ENCODE data around the gene AKAP9. TPM values are rescaled to one million over a fixed set of nuclear protein-coding genes. Genes with fewer than 3 reads are reported as not detected.
"Not testable (repeated sequence)": the region's sequence is repeated elsewhere in the genome, so short reads cannot be mapped to it uniquely, and the experiment has no call there.

AKAP9 gene
- total RNA-seq, 1 experiment from 2014 or later, result 71.3 TPM

- Histone ChIP-seq H3K36me3 (ENCODE audit: low read depth) (peaks cover 11% of the 10 kb centered on the region; the same call in 1 of the 2 replicates), H3K4me3 (no peak overlapping the region), H3K4me2 (no peak overlapping the region), H3K79me2 (ENCODE audit: low read depth) (no peaks in the 10 kb centered on the region), H3F3A (ENCODE audit: insufficient read depth, low read depth) (no peaks in the 10 kb centered on the region), H3K9me3 (ENCODE audit: insufficient read depth, low read depth) (no peaks in the 10 kb centered on the region), H4K20me1 (ENCODE audit: insufficient read depth) (no peaks in the 10 kb centered on the region), H3K27me3 (ENCODE audit: insufficient read depth, low read depth) (no peaks in the 10 kb centered on the region), H3K9me2 (ENCODE audit: insufficient read depth) (no peaks in the 10 kb centered on the region), H2AFZ (no peak overlapping the region), H3K4me1 (replicated peaks; ENCODE audit: insufficient read depth) (no peaks in the 10 kb centered on the region), H3K27ac (no peak overlapping the region)
- BruUV-seq (replicated peaks), result no TSS peak
- TF ChIP-seq EZH2 (IDR thresholded peaks at IDR 0.05; ENCODE audit: low read depth) (no peak), CTCF (conservative IDR thresholded peaks at IDR 0.05) (no peak)
- POLR2A ChIA-PET (ENCODE audit: unreplicated experiment), result no interaction called here
- DNase-seq, result no peak
- intact Hi-C loops (cut with micrococcal nuclease; ENCODE audit: unreplicated experiment), result no loop called here
- CTCF ChIA-PET, result no interaction called here
Observed at GRCh38 chr7:92100534-92100933, 159.9 kb downstream of the AKAP9 start.

- intact Hi-C loops (cut with micrococcal nuclease; ENCODE audit: unreplicated experiment); H2AFZ ChIP-seq; H3K9me2 ChIP-seq (ENCODE audit: insufficient read depth); H3K9me3 ChIP-seq (ENCODE audit: insufficient read depth, low read depth); DNase-seq; BruUV-seq (replicated peaks); POLR2A ChIA-PET (ENCODE audit: unreplicated experiment); H3K4me3 ChIP-seq; CTCF ChIA-PET; H3K27ac ChIP-seq; H3K79me2 ChIP-seq (ENCODE audit: low read depth); H3F3A ChIP-seq (ENCODE audit: insufficient read depth, low read depth); H3K4me2 ChIP-seq; H4K20me1 ChIP-seq (ENCODE audit: insufficient read depth); H3K27me3 ChIP-seq (ENCODE audit: insufficient read depth, low read depth); H3K36me3 ChIP-seq (ENCODE audit: low read depth); H3K4me1 ChIP-seq (replicated peaks; ENCODE audit: insufficient read depth): not testable (repeated sequence)
Observed at GRCh38 chr7:92102862-92103261, 162.2 kb downstream of the AKAP9 start.

GRCh38 chr7:92108821-92109220 is 168.2 kb downstream of the AKAP9 start:
- Histone ChIP-seq H3K9me2 (ENCODE audit: insufficient read depth) (no peaks in the 10 kb centered on the region), H3K79me2 (ENCODE audit: low read depth) (no peaks in the 10 kb centered on the region), H3K9me3 (ENCODE audit: insufficient read depth, low read depth) (no peaks in the 10 kb centered on the region), H3K27ac (no peak overlapping the region), H3K27me3 (ENCODE audit: insufficient read depth, low read depth) (no peaks in the 10 kb centered on the region), H3K4me1 (replicated peaks; ENCODE audit: insufficient read depth) (no peaks in the 10 kb centered on the region), H2AFZ (no peak overlapping the region), H3F3A (ENCODE audit: insufficient read depth, low read depth) (peaks cover 4% of the 10 kb centered on the region; the same call in 1 of the 2 replicates), H4K20me1 (ENCODE audit: insufficient read depth) (no peaks in the 10 kb centered on the region), H3K4me3 (no peak overlapping the region), H3K4me2 (no peak overlapping the region), H3K36me3 (ENCODE audit: low read depth) (peaks cover 6% of the 10 kb centered on the region)
- BruUV-seq (replicated peaks), result no TSS peak
- CTCF ChIA-PET, result interaction anchor here (0.7 kb wide), 1 partner anchor 253 kb away, joined by 4 read pairs; no protein-coding TSS in a partner anchor
- POLR2A ChIA-PET (ENCODE audit: unreplicated experiment), result no interaction called here
- no peak for DNase-seq
- TF ChIP-seq CTCF (conservative IDR thresholded peaks at IDR 0.05) (no peak), EZH2 (IDR thresholded peaks at IDR 0.05; ENCODE audit: low read depth) (no peak)
- intact Hi-C loops (cut with micrococcal nuclease; ENCODE audit: unreplicated experiment), result no loop called here

GRCh38 chr7:92110857-92111256 is 170.2 kb downstream of the AKAP9 start:
- peaks cover 25% of the 10 kb centered on the region for H3K36me3 ChIP-seq (ENCODE audit: low read depth)

More at GRCh38 chr7:92110857-92111256, 170.2 kb downstream of the AKAP9 start:
- TF ChIP-seq EZH2 (IDR thresholded peaks at IDR 0.05; ENCODE audit: low read depth), result no peak
- no peak for TF ChIP-seq CTCF (conservative IDR thresholded peaks at IDR 0.05)
- intact Hi-C loops (cut with micrococcal nuclease; ENCODE audit: unreplicated experiment), result no loop called here
- H3K27ac ChIP-seq, result no peak overlapping the region
- H3K4me2 ChIP-seq, result no peak overlapping the region
- H3F3A ChIP-seq (ENCODE audit: insufficient read depth, low read depth), result peaks cover 12% of the 10 kb centered on the region; the same call in 1 of the 2 replicates
- H3K4me1 ChIP-seq (replicated peaks; ENCODE audit: insufficient read depth), result no peaks in the 10 kb centered on the region
- H4K20me1 ChIP-seq (ENCODE audit: insufficient read depth), result no peaks in the 10 kb centered on the region
- no peaks in the 10 kb centered on the region for H3K9me2 ChIP-seq (ENCODE audit: insufficient read depth)
- no peaks in the 10 kb centered on the region for H3K27me3 ChIP-seq (ENCODE audit: insufficient read depth, low read depth)
- DNase-seq, result no peak
- ChIA-PET CTCF (no interaction called here), POLR2A (ENCODE audit: unreplicated experiment) (no interaction called here)
- no peak overlapping the region for H2AFZ ChIP-seq
- H3K4me3 ChIP-seq, result no peak overlapping the region
- no TSS peak for BruUV-seq (replicated peaks)
- no peaks in the 10 kb centered on the region for H3K9me3 ChIP-seq (ENCODE audit: insufficient read depth, low read depth)
- H3K79me2 ChIP-seq (ENCODE audit: low read depth), result no peaks in the 10 kb centered on the region

All from PC-9 (cell line).